Fibroblast of skin of abdomen (primary cell): ENCODE results near the gene SEC16B.

ENCODE experiments used
- DNase-seq: peaks from one replicate; pipeline ENCODE4 v3.0.0-alpha.2; 2013

SEC16B gene

DNA sequence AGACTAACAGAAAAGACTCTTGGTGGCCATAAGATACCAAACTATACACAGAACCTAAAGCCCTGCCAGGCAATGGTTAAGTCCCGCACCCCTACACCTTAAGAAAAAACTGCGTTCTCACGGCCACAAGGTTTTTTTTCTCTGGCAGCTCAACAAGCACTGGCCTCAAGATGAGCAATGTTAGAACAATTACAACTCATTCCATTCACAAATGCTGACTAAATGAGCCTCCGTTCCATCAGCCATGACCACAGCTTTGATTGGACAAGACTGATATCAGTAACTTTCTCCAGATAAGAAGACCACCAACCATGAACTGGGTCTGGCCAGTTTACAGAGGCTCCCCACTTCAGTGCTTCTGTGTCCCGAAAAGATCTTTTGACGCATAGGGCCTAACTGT is 31.9 kb downstream of the SEC16B start:
- peak; percentile 76 for DNase-seq

DNA sequence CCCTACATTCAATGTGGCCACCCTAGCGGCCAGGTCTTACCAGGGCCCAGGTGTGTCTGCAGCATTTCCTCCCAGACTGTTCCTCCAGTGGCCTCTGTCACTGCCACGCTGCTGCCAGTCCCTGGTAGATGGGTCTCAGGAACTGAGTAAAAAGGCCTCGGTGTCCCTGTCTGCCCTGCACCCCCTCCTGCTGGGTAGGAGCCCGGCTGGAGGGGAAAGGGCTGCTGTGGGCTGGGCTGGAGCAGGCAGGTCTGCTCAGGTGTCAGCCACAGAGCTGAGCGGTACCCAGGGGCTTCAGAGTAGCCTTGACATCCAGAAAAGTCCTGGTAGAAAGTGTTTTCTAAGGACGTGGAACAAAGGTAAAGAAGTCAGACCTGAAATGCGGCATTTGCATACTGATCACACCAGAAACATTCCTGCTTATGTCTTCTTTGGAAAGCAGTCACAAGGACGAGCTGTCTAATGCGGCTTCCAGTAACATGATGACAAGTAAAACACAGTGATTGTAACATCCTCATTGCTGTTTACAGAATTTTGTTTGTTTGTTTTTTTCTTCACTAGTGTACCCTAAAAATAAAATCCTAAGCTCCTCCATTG is 32.6 kb downstream of the SEC16B start:
- no peak for DNase-seq

DNA sequence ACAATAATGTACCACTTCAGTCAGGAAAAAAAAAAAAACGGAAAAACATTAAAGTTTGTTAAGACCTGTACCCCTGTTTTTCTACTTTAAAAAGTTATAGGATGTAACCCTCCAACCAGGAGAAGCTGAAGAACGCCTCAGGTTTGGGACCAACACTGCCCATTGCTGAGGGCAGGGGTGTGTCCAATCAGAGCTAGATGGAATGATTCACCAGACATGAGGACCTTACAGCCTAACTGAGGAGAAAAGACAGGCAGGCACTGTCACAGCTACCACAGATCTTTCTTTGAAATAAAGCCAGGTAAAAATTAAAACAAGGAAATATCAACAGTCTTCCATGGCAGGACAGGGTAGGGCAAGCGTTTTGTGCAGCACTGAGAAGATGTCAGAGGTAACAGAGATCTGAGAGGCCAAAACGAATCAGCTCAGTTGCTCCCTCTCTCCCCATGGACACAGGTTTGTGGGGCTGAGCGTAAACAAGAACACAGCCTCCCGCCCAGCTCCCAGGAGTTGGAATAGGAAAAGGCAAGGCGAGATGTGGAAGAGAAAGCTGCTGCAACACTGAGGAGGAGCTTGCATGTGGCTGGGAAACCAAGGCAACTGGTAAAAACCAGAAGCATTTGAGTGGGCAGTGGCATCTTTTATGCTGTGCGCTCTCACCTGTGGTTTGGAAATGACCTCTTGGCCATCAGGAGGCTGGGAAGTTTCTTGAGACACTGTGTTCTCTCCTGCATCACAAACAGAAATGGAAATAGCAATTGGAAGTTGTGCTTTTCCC is 34.0 kb downstream of the SEC16B start:
- no peak for DNase-seq

- DNase-seq: no peak
Observed at GRCh38 chr1:177934927-177935326, 34.9 kb downstream of the SEC16B start.

DNA sequence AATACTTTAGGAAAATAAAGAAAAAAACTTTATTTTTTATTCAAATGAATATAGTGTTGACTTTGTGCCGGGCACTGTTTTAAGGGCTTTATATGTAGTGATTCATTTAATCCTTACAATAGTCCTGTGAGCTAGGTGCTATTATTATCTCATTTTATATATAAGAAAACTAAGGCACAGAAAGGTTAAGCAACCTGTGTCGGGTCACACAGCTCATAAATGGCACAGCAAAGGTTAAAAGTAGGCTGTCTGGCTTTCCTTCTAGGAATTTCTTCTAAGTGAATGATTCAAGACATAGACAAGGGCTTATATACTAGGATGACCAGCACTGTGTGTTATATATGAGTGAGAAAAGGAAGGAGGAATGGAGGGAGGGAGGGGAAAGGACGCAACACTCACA is 35.4 kb downstream of the SEC16B start:
- no peak for DNase-seq

- DNase-seq: peak; percentile 30
Observed at GRCh38 chr1:177933881-177934280, 36.0 kb downstream of the SEC16B start.

DNA sequence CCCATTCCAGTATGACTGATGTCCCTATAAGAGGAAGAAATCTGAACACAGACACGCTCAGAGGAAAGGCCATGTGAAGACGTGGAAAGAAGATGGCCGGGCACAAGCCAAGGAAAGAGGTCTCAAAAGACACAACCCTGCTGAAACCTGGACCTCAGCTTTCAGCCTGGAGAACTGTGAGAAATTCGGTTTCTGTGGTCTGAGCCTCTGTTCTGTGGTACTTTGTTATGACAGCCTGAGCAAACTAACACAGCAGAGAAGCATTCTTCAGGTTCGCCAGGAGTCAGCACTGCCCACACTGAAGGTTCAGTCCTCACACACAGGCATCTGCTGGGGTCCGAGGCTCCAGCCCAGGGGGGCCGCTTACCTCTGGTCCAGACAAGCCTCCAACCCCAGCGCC is 37.7 kb downstream of the SEC16B start:
- no peak for DNase-seq

DNA sequence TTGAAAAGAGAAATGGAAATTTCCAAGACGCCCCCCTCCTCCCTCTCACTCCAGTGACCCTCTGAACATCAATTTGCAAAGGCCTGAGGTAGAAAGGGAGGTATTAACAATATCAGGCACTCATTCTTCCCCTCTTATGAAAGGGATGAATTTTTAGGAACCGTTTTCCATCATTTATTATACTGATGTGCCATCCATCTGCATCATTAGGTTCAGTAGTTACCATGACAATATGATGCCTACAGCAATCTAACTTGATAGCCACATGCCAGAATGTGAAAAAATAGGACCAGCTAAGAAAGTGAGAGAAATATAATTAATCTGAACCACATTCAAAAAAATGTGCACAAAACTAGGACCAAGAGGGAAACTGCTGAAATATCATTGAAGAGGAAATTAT is 40.9 kb downstream of the SEC16B start:
- no peak for DNase-seq

DNA sequence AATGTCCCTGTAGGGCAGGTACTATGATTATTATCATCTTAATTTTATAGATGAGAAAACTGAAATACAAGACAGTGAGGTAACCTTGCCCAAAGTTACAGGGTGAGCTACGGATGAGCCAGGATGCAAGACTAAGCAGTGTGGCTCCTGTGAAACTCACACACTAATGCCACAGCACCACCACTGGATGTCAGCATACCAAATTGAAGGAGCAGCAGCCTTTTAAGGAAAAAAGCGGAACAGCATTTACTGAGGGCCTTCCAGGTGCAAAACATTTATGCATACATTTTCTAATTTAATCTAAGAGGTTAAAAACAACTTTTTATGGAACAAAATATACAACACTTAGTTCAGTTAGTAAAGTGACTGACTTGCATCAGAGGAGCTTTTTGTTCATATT is 41.7 kb downstream of the SEC16B start:
- peak; percentile 45 for DNase-seq

GRCh38 chr1:177927021-177927596 is 42.7 kb downstream of the SEC16B start:
- DNase-seq: peak; percentile 91

GRCh38 chr1:177926201-177926600 is 43.7 kb downstream of the SEC16B start:
- no peak for DNase-seq

- DNase-seq: peak; percentile 56
Observed at GRCh38 chr1:177925006-177925405, 44.9 kb downstream of the SEC16B start.

DNA sequence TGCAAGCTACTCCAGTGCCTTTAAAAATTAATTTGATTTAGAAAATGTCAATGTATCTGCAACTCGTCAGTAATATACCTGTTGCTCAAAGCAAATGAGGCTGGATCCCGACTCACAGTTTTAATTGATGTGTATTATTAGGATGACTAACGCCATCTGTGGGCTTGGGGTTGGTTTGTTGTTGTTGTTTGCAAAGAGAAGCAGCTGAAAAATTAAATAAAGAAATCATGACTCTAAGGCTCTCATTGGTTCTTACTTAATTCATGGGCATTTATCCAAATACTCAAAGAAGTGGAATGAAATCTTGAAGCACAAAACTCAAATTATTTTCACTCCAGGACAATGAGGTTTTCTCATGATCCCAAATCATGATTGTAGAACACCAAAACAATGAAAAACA is 46.4 kb downstream of the SEC16B start:
- DNase-seq: no peak

DNA sequence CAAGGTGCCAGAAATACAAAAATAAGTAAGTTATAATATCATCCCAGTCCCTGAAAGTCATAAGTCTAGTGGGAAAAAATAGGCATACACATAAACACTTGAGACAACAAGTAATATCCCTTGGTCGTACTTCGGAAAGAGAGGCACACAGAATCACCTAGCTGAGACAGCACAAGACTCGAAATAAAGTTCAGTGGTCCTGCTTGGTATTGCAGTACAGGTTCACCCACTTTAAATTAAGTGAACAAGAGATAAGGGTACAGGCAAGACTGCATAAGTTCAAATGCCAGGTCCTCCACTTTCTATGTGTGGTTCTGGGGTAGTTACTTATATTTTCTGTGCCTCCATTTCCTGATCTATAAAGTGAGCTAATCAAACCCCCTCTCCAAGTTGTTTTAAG is 47.6 kb downstream of the SEC16B start:
- DNase-seq: no peak

- no peak for DNase-seq
Observed at GRCh38 chr1:177921590-177921989, 48.3 kb downstream of the SEC16B start.

GRCh38 chr1:177920091-177920490 is 49.8 kb downstream of the SEC16B start:
- DNase-seq: no peak

DNA sequence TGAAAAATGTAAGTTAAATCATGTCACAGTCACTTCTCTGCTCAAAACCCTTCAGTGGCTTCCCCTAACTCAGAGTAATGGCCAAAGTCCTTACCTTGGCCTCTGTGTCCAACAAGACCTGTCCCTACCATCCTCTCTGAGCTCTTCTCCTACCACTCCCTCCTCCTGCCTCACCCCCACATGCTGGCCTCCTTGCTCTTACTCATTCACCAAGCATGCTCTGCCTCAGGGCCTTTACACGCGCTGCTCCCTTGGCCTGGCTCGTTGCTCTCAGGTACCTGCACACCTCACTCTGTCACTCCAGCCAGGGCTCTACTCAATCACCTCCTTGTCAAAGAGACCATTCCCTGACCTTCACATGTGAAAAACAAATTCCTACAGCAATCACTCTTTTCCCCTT is 54.2 kb downstream of the SEC16B start:
- no peak for DNase-seq

GRCh38 chr1:177914603-177915002 is 55.3 kb downstream of the SEC16B start:
- DNase-seq: peak; percentile 7

DNA sequence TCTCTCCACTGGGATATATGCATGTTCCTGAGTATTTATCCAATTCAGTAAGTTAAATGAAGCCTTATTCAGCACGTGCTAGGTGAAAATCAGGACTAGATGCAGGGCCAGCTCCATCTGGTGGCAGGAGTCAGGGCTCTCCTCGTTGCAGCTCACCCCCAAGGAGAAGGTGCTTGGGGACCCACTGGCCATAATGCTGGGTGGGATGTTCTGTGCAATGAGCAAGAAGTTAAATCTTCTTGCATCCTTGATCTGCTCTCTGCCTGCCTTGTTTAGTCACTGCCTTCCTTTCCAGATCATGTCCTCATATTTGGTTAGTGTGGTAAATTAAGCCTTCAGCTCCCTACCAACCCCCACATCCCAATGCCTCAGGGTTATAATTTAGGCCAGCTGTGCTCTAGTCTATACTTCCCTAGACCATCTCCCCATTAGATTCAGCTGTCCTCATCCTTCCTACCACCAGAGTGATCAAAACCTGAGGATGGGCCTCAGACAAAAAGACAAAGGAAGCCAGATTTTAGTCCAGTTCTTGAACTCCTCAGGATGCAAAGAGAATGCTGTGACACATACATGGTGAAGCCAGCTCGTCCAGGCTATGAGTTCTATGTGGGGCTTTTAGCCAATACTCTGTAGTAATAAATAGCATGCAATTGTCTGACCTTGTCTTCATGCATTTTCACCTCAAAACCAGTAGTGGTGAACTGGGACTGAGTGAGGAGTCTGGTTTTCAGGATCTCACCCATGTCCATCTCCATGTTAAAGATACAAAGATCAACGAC is 55.9 kb downstream of the SEC16B start:
- DNase-seq: peak; percentile 84

DNA sequence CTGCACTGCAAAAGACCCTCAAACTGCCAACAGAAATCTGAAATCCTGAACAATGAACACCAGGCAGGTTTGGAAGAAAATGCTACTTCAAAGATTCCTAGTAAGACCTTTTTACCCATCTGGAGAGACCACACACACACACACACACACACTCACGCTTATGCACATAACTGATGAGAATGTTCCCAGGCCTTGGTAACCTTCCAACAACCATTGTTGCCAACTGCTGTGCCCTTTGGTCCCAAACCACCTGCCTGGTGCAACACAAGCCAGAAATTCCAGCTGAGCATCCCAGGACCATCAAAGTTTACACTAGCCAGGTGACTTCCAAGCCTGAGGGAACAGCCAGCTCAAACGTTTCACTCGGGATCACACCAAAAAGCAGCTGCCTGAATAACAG is 56.9 kb downstream of the SEC16B start:
- peak; percentile 9 for DNase-seq

DNA sequence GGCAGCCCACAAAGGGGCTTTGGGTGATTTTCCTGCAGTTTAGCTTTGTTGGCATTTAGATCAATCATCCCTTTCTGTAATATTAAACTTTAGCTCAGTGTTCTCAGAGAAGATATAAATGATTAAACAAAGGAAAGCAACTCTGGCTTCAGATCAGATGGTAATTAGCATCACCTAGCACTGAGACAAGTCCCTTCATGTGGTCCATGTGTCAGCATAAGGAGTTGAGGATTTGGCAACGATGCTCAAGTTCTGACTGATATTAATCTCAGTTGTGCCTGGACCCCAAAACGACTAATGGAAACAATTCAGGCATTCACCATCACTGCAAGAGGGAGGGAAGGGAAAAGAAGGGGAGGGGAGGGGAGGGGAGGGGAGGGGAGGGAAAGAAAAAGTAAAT is 60.4 kb downstream of the SEC16B start:
- DNase-seq: no peak

- no peak for DNase-seq
Observed at GRCh38 chr1:177907000-177907399, 62.9 kb downstream of the SEC16B start.

DNA sequence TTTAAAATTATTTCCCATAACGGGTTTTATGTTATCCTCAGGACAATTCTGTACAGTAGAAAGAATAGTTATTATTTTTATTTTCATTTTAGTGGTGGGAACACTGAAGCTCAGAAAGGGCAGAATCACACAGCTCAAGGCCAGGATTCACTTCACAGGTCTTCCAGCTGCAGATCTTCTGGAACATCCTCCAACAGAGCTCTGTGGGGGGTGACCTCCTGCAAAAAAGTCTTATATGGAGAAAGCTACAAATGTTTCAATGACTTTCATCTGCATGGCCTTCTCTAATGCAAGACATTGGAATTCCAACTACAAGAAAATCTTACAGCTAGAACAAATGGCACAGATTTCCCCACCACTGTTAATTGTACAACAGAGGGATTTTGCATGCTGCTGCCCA is 64.2 kb downstream of the SEC16B start:
- DNase-seq: no peak
